SK-N-SH treated with all-trans-retinoic acid at 6 μM for 48 hours (cell line): Measurements from ENCODE around the gene FGF3.

ENCODE experiments used
- ARNTL ChIP-seq: fragments of 450-650 bp; formaldehyde crosslinking; IDR thresholded peaks from 2 replicates; pipeline ENCODE4 v1.5.0; 2020; ENCODE audit warnings: low read depth, mild to moderate bottlenecking, moderate library complexity, borderline replicate concordance
- CSDC2 ChIP-seq: fragments of 250-450 bp; sonication (Bioruptor Pico); IDR thresholded peaks from 2 replicates; pipeline ENCODE4 v1.5.0; 2020; ENCODE audit warnings: mild to moderate bottlenecking, moderate library complexity
- ESRRG ChIP-seq: fragments of 250-450 bp; sonication (Bioruptor Pico); IDR thresholded peaks from 2 replicates; pipeline ENCODE4 v1.6.1; 2021; ENCODE audit warnings: mild to moderate bottlenecking
- RARB ChIP-seq: fragments of 250-450 bp; sonication (Bioruptor Pico); IDR thresholded peaks from 2 replicates; pipeline ENCODE4 v1.8.0; 2021; ENCODE audit warnings: mild to moderate bottlenecking, moderate library complexity
- ZC3H10 ChIP-seq: fragments of 250-450 bp; sonication (Bioruptor Pico); IDR thresholded peaks from 2 replicates; pipeline ENCODE4 v1.5.1; 2021; ENCODE audit warnings: mild to moderate bottlenecking, moderate library complexity
- ZFP3 ChIP-seq: fragments of 250-450 bp; sonication (Bioruptor Pico); IDR thresholded peaks from 2 replicates; pipeline ENCODE4 v1.5.0; 2020; ENCODE audit warnings: mild to moderate bottlenecking, moderate library complexity
- ZFP30 ChIP-seq: fragments of 450-650 bp; formaldehyde crosslinking; IDR thresholded peaks from 2 replicates; pipeline ENCODE4 v1.5.0; 2022; ENCODE audit warnings: mild to moderate bottlenecking, moderate library complexity
- ZNF565 ChIP-seq: fragments of 450-650 bp; formaldehyde crosslinking; conservative IDR thresholded peaks from 2 replicates; pipeline ENCODE4 v1.5.0; 2020; ENCODE audit warnings: low read depth, mild to moderate bottlenecking, moderate library complexity
- ZNF70 ChIP-seq: fragments of 450-650 bp; formaldehyde crosslinking; IDR thresholded peaks from 2 replicates; pipeline ENCODE4 v1.5.0; 2020; ENCODE audit warnings: mild to moderate bottlenecking, moderate library complexity
- TF ChIP-seq, protein P1 (sequence below): fragments of 250-450 bp; sonication (Bioruptor Pico); IDR thresholded peaks from 2 replicates; pipeline ENCODE4 v1.5.1; 2021; ENCODE audit warnings: mild to moderate bottlenecking, moderate library complexity
- TF ChIP-seq, protein P2 (sequence below): fragments of 250-450 bp; sonication (Bioruptor Pico); IDR thresholded peaks from 2 replicates; pipeline ENCODE4 v1.5.1; 2020; ENCODE audit warnings: low read depth, mild to moderate bottlenecking, moderate library complexity
- TF ChIP-seq, protein P3 (sequence below): fragments of 250-450 bp; sonication (Bioruptor Pico); IDR thresholded peaks from 2 replicates; pipeline ENCODE4 v1.8.0; 2020; ENCODE audit warnings: mild to moderate bottlenecking, moderate library complexity, borderline replicate concordance

GRCh38 chr11:69868006-69868810, 49.0 kb upstream of the FGF3 start:
- no peak for TF ChIP-seq ZFP30 (CRISPR knock-in tag)
- TF ChIP-seq, protein P1, sequence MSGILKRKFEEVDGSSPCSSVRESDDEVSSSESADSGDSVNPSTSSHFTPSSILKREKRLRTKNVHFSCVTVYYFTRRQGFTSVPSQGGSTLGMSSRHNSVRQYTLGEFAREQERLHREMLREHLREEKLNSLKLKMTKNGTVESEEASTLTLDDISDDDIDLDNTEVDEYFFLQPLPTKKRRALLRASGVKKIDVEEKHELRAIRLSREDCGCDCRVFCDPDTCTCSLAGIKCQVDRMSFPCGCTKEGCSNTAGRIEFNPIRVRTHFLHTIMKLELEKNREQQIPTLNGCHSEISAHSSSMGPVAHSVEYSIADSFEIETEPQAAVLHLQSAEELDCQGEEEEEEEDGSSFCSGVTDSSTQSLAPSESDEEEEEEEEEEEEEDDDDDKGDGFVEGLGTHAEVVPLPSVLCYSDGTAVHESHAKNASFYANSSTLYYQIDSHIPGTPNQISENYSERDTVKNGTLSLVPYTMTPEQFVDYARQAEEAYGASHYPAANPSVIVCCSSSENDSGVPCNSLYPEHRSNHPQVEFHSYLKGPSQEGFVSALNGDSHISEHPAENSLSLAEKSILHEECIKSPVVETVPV, result no peak
- TF ChIP-seq RARB (CRISPR knock-in tag), result no peak
- TF ChIP-seq ARNTL (CRISPR knock-in tag), result no peak
- TF ChIP-seq ZNF70 (CRISPR knock-in tag), result no peak
- TF ChIP-seq, protein P2, sequence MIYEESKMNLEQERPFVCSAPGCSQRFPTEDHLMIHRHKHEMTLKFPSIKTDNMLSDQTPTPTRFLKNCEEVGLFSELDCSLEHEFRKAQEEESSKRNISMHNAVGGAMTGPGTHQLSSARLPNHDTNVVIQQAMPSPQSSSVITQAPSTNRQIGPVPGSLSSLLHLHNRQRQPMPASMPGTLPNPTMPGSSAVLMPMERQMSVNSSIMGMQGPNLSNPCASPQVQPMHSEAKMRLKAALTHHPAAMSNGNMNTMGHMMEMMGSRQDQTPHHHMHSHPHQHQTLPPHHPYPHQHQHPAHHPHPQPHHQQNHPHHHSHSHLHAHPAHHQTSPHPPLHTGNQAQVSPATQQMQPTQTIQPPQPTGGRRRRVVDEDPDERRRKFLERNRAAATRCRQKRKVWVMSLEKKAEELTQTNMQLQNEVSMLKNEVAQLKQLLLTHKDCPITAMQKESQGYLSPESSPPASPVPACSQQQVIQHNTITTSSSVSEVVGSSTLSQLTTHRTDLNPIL (CRISPR knock-in tag), result no peak
- TF ChIP-seq, protein P3, sequence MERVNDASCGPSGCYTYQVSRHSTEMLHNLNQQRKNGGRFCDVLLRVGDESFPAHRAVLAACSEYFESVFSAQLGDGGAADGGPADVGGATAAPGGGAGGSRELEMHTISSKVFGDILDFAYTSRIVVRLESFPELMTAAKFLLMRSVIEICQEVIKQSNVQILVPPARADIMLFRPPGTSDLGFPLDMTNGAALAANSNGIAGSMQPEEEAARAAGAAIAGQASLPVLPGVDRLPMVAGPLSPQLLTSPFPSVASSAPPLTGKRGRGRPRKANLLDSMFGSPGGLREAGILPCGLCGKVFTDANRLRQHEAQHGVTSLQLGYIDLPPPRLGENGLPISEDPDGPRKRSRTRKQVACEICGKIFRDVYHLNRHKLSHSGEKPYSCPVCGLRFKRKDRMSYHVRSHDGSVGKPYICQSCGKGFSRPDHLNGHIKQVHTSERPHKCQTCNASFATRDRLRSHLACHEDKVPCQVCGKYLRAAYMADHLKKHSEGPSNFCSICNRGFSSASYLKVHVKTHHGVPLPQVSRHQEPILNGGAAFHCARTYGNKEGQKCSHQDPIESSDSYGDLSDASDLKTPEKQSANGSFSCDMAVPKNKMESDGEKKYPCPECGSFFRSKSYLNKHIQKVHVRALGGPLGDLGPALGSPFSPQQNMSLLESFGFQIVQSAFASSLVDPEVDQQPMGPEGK, result no peak
- TF ChIP-seq ZFP3 (CRISPR knock-in tag), result no peak
- no peak for TF ChIP-seq ZNF565
- TF ChIP-seq ZC3H10, result no peak
- no peak for TF ChIP-seq ESRRG
- no peak for TF ChIP-seq CSDC2 (CRISPR knock-in tag)
